NCI-H1694 treated with DMSO at 0.1 percent for 48 hours (cell line): ENCODE data around the gene PSME1.
"Not testable (repeated sequence)": the region's sequence is repeated elsewhere in the genome, so short reads cannot be mapped to it uniquely, and the experiment has no call there.

ENCODE experiments used
- DNase-seq: peaks from one replicate; lab custom pipeline; 2025; lab: John Stamatoyannopoulos, UW

Gene PSME1

DNA sequence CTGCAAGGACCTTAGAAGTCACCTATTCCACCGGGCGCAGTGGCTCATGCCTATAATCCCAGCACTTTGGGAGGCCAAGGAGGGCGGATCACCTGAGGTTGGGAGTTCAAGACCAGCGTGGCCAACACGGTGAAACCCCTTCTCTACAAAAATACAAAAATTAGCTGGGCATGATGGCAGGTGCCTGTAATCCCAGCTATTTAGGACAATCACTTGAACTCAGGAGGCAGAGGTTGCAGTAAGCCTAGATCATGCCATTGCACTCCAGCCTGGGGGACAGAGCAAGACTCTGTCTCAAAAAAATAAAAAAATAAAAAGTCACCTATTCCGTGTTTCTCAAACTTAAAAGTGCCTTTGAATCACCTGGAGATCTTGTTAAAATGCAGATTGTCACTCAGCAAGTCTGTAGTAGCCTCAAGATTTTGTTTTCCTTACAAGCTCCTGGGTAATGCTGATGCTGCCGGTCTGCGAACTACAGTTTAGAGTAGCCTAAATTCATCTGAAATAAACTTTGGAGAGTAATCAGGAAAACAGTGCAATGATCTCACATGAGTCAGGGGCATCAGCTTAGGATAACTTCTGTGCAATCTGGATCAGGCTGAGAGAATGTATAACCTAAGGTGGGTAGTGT is 30.3 kb upstream of the PSME1 start:
- not testable (repeated sequence) for DNase-seq

DNA sequence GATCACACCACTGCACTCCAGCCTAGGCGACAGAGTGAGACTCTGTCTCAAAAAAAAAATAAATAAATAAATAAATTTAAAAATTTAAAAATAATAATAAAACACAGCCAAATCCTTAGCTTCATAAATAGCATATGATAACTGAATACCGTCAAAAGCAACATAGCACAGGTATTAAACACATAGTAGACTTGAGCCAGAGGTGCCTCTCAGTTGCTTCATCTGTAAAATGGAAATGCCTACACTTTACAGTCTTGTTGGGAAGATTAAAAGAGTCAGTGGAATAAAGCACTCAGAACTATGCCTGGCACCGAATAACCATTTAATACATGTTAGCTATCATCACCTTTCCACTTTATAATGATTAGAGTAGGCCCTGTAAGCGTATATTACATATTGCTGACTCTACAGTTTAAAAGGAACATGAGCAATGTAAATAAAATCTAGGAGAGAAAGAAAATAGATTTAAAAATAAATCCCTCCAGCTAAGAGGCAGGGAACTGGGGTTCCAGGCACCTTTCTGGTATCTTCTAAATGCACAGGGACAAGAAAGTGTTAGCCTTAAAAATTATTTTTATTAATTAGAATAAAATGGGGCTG is 29.2 kb upstream of the PSME1 start:
- DNase-seq: no peak

DNA sequence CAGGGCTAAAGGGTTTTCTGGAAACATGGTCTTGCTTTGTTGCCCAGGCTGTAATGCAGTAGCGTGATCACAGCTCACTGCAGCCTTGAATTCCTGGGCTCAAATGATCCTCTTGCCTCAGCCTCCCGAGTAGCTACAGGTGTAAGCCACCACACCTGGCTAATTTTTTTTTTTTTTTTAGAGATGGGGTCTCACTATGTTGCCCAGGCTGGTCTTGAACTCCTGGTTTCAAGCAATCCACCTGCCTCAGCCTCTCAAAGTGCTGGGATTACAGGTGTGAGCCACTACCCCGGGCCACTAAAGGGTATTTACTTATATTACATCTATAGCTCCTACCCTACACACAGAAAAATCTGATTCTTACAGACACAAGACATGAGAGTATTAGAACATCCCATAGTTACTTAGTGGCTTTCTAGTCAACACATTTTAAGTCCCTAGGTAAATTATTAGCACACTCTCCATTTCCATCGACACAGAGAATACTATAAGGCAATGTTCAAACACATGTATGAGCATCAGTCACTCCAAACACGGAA is 27.6 kb upstream of the PSME1 start:
- no peak for DNase-seq

DNA sequence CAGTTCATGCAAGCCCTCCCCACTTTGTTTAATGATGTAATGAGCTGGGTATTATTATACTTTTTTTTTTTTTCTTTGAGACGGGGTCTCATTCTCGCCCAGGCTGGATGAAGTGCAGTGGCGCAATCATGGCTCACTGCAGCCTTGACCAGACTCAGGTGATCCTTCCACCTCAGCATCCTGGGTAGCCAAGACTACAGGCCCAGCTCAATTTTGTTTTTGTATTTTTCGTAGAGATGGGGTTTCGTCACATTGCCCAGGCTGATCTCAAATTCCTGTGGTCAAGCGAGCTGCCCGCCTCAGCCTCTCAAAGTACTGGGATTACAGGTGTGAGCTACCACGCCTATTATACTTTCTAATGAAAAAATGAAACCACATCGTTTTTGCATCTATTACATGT is 25.9 kb upstream of the PSME1 start:
- DNase-seq: no peak

DNA sequence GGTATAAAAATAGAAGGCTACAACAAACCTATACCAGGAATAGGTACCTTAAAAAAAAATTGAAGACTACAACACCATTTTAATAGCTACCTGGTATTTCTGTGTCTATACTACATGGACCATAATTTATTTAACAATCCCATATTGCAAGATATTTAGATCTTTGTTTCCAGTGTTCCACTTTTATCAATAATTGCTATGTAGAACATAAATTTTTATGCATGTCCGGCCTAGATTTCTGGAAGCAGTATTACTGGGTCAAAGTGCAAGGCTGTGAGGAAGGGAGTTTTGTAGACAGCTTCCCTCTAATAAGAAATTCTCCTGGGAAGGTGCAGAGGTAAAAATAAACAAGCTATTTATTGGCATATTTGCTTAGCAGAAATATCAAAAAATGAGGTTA is 25.5 kb upstream of the PSME1 start:
- no peak for DNase-seq

DNA sequence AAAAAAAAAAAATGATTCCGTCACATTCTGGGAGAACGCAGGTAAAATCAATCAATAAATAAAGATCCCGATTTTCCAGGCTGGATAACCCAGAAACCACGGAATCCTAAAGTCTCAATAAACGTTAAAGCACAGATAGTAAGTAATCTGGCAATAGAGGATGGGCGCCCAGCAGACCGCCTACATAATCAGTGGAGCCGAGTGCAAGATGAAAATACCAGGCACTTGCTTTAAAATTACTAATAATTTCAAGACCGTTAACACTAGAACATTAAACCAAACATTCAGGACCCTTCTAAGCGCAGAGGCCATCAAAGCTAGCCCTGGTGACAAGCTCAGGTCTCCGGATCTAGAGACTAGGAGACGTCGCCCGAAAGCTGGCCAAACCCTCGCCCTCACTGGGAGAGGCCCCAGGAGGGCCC is 22.6 kb upstream of the PSME1 start:
- DNase-seq: no peak

DNA sequence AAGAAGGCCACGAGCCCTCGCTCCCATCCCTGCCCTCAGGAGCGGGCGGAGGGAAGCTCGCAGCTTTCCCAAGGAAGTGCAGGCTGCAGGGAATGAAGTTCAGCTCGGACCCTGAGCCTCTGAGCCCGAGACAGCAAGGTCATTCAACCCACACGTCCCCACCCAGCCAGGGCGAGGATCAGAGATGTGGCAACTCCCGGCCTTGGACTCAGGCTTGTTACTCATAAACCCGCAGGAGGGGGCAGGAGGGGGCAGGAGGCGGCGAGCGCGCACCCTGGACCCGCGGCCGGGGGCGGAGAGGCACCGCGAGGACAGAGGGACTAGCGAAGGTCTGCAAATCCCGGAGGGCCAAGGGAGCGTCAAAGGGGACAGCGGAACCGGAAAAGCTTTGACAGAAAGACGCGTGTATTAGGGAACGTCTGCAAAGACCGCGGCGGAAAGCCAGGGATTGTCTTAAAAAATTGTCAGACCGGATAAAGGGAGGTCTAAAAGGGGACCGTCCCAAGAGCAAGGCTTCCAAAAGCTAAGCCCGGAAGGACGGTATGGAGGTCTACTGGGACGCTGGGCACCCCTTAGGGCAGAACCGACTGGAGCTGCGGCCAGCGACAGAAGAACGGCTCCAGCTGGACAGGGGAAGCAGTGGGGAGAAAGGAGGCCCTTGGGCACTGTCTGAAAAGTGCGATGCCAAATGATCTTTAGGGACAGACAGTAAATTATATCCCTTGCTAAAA is 22.0 kb upstream of the PSME1 start:
- DNase-seq: peak; percentile 81

DNA sequence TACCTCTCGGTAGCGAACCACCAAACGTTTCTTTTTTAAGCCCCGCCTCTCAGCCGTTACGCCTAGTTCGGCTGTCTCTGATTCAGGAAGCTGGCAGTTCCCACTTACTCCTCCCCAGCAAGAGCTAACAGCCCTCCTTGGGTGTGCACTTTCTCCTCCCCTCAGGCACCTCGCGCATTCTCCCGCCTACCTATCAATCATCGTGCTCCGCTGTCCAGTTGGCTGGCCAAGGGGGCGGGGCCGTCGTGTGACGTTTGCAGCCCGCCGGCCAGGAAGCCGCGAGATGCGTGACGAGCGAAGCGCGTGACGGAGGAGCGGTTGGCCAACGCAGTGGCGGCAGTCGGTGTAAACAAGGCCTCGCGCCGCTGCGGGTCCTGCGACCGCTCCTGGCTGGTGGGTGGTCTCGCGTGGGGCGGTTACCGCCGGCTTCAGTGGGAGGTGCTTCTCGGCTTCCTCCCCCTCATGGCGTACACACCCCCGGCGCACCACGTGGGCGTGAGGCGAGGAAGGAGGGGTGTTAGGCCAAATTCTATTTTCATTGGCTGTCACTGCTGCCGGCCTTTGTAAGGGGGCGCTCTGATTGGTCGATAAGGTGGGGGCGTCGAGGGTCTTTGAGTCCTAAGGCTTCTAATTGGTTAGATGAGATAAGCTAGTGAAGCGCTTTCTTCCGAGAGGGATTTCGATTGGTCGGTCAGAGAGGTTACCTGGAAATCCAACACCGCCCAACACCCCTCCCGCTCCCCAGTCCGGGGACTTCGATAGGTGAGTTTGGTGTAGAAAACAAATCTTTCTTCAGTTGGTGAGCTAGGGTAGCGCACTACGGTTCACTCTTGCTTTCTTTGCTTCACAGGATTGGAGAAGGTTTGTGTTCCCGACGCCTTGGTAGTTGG is 21.2 kb upstream of the PSME1 start, which contains the start of the genes DCAF11 and NRL:
Gene DCAF11, plus strand, starts transcription at position 246 of the 890 bp plus-strand sequence. CDS start 818 bp downstream, outside the sequence.
Gene NRL, minus strand, starts transcription at position 418 of the 890 bp plus-strand sequence. CDS start 32,101 bp downstream, outside the sequence.
- peak; percentile 99 for DNase-seq

DNA sequence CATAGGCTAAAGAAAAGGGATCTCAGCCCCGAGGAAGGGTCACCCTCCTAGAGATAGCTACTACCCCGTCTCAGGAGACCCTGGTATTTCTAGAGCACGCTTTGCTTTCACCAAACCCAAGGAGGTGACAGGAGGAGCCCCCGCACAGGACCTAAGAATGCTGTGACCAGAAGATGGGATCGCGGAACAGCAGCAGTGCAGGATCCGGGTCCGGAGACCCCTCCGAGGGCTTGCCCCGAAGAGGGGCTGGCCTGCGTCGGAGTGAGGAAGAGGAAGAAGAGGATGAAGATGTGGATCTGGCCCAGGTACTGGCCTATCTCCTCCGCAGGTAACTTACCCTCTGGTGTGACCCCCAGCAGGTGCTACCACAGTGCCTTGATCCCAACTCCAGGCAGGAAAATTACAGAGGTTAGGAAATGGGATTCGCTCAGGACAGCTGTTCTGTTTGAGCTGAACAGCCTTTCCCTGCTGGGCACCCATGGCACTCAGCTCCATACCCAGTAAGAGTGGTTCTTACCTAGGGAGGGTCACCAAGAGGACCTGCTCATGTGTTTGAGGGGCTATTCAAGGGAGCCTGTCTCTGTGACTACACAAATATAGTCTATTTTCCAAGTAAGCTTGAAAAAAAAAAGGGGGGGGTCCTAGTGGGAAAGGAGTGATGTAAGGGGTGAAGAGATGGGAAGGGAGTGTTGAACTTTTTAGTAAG is 20.4 kb upstream of the PSME1 start:
- no peak for DNase-seq

DNA sequence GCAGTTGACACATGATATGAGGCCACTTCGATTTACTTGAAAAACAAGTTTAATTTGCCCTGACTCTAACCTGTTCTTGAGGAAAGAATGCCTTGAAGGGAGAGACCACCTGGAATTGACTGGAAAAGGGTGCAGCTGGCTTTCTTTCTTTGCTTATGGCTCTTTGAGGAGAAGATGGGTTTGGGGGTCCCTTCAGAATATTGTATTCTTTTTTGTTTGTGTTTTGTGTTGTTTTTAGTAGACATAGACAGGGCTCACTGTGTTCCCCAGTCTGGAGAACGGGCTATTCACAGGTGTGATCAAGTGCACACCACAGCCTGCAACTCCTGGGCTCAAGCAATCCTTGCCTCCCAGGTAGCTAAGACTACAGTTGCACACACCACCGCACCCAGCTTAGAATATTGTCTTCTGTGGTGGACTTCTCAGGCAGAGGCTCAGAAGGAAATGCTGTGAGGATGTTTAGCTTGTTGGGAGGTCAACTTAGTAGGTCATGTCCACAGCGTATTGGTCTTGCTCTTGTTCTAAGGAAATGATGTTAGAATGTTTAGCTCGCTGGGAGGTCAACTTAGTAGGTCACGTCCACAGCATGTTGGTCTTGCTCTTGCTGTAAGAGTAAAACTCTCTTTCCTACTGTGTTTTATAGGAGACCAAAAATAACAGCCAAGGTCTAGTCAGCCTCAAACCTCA is 19.7 kb upstream of the PSME1 start:
- no peak for DNase-seq

DNA sequence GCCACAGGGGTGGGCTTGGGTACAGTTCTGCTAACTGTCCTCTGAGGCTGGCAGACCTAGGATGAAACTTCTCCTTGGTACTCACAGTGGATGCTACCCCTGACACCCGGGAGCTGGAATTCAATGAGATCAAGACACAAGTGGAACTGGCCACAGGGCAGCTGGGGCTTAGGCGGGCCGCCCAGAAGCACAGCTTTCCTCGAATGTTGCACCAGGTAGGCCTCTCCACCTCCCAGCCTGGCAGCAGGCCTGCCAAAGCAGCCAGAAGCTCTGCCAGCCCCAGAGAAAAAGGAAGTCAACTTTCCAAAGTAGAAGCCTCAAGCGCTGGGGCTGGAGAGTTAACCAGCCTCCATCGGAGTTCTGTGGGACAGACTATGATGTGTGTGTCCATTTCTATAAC is 18.8 kb upstream of the PSME1 start:
- DNase-seq: no peak

DNA sequence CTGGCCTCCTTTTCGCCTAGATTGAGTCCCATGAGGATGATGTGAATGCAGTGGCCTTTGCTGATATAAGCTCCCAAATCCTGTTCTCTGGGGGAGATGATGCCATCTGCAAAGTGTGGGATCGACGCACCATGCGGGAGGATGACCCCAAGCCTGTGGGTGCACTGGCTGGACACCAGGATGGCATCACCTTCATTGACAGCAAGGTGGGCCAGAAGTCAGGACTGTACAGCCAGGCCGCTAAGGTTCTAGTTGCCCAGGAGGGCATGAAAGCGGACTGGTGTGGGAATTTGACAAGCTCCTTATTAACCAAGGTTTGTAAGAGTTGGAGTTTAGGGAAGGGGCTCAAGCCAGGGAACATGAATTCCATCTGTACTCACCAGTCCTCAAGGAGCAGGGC is 16.3 kb upstream of the PSME1 start:
- DNase-seq: no peak

DNA sequence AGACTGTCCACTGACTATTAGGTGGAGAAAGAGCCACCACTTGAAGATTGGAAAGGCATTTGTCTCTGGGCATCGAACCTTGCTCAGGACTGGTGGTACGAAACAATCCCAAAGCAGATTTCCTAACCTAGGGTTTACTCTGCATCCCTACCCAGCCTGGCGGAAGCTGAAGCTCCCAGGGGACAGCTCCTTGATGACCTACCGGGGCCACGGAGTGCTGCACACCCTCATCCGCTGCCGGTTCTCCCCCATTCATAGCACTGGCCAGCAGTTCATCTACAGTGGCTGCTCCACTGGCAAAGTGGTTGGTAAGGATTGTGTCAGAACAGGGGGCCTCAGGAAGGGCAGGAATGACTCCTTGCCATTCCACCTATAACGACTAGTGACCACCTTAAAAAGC is 14.8 kb upstream of the PSME1 start:
- no peak for DNase-seq

DNA sequence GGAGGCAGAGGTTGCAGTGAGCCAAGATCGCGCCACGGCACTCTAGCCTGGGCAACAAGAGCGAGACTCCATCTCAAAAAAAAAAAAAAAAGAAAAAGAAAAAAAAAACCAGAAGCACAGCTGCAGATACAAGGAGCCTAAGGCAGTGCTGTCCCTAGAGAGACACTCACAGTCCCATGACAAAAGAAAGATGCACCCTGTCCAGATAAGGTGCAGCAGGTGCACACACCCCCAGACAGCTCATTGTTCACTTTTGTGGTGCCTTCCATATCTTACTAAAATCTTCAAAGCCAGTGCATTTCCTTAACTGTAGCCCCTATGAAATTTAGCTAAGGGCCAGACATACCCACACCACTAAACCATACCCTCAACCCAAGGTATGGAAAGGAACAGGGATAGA is 13.6 kb upstream of the PSME1 start:
- no peak for DNase-seq

DNA sequence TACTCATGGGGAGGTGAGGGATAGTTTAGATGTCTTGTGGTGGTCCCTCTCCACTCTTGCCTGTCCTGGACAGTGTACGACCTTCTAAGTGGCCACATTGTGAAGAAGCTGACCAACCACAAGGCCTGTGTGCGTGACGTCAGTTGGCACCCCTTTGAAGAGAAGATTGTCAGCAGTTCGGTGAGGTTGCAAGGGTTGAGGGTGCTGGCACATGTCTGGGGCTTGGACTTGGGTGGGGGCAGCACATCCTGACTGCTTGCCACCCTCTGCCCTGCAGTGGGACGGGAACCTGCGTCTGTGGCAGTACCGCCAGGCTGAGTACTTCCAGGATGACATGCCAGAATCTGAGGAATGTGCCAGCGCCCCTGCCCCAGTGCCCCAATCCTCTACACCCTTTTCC is 13.1 kb upstream of the PSME1 start:
- no peak for DNase-seq

DNA sequence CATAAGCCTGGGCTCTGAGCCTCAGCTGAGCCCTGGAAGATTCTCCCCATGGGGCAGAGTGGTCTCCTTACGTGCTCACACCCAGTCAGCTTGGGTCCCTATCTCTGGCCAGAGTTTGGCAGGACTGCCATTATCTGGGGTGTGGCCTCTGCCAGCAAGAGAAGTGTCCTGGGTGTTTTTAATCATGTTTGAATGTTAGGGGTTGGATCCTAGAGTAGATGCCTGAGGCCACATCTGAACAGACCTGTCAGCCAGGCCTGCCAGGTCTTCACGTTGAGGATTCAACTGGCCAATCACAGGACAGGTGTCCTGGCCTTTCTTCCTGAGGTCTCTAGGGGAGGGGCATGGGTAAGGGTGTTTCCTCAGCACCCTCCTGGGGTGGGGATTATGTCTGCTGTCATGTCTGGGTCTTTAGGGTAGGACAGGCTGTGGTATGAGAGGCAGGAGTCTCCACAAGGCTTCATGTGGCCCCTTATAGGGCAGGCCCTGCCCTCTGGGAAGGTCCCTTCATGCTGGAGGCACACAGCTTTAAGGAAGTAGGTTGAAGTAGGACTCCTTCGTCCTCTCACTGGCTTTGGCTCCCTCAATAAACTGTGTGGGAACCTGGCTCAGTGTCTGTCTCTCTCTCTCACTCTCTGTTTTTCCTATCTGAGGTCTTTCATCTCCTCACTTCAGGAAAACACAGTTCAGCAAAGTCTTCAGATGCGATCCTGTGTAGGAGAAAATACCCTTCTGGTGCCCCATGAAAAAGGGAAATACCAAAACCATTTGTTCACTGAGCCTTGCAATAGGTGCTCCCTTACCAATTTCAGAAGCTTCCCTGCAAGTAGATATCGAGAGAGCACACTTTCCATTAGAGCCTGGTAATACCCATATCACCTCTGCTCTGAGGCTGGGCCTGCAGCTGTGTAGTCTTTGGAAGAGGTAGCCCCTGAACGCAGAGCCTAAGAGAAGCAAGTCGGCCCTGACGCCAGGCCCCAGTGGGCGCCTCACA is 12.3 kb upstream of the PSME1 start:
- no peak for DNase-seq

DNA sequence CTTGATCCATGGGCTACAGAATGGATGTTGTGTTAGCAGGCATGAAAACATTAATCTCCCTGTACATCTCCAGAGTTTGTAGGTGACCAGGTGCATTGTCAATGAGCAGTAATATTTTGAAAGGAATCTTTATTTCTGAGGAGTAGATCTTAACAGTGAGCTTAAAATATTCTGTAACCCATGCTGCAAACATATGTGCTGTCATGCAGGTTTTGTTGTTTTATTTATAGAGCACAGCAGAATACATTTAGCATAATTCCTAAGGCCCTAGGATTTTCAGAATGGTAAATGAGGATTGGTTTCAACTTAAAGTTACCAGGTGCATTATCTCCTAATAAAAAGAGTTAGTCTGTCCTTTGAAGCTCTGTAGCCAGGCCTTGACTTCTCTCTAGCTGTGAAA is 9.1 kb upstream of the PSME1 start:
- DNase-seq: no peak

DNA sequence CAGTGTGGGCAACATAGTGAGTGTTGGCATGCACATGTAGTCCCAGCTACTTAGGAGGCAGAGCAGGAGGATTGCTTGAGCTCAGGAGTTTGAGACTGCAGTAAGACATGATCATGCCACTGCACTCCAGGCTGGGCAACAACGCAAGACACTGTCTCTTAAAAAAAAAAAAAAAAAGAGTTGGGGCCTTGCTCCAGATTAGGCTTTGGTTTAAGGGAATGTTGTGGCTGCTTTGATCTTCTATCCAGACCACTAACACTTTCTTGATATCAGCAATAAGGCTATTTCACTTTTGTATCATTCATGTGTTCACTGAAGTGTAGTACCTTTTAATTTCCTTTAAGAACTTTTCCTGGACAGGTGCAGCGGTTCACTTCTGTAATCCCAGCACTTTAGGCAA is 8.3 kb upstream of the PSME1 start:
- no peak for DNase-seq

DNA sequence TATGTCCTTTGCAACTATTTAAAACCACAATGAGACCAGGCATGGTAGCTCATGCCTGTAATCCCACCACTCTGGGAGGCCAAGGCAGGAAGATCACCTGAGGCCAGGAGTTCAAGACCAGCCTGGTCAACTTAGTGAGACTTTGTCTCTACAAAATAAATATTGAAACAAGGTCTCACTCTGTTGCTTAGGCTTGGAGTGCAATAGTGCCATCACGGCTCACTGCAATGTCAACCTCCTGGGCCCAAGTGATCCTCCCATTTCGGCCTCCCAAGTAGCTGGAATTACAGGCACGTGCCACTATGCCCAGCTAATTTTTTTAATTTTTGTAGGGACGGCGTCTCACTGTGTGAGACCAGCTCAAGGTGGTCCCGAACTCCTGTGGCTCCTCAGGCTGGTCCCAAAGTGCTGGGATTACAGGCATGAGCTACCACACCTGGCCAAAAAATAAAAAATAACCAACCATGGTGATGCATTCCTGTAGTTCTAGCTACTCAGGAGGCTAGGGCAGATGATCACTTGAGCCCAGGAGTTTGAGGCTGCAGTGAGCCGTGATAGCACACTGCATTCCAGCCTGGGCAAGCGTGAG is 6.5 kb upstream of the PSME1 start:
- DNase-seq: no peak
